Dedifferentiated amniotic fluid mesenchymal stem cell (primary cell): ENCODE measurements around the gene ART4.
A peak's percentile ranks its signal among the peaks of the same experiment; 100 is the strongest.

Source experiments
- DNase-seq: peaks from one replicate; pipeline ENCODE4 v3.0.0-alpha.2; 2016; ENCODE audit errors: extremely low spot score

The ART4 gene, protein sequence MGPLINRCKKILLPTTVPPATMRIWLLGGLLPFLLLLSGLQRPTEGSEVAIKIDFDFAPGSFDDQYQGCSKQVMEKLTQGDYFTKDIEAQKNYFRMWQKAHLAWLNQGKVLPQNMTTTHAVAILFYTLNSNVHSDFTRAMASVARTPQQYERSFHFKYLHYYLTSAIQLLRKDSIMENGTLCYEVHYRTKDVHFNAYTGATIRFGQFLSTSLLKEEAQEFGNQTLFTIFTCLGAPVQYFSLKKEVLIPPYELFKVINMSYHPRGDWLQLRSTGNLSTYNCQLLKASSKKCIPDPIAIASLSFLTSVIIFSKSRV

GRCh38 chr12:14843425-14843887, at the start of gene ART4:
Gene ART4, minus strand, starts transcription at chr12:14843526. Its CDS starts 413 bp downstream, at chr12:14843113.
- no peak for DNase-seq

DNA sequence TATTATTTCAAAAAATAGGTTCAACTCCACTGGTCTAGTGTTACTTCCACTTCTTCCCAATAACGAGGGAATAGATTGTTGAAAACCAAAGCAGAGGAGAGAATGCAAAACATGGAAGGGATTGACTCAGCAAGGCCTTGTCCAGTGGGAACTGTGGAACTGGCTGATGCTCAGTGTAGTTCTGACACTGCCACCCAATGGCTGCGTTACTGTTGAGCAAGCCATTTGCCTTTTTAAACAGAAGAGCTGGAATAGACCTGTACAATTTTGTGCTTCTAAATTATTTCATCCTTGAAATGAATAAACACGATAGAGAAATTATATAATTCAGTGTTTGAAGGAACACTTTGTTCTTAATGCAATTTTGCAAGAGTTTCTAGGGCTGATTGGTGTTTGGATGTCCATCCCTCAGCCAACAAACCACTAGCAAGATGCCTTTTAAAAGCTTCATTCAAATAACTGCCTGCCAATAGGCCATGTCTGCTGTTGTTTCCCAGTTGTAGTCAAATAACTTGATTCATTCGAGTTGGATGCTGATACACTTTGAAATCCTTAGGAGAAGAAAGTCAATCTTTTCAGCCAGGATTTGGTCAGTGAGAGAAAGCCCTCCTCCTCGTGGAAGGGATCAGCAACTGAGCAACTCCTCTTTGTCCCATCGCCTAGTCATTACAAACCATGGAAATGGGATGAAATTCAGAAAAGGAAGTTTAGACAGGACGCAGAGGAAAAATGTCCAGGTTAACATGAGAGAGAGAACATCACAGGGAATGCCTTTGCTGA, 49.6 kb upstream of the ART4 start:
- no peak for DNase-seq

DNA sequence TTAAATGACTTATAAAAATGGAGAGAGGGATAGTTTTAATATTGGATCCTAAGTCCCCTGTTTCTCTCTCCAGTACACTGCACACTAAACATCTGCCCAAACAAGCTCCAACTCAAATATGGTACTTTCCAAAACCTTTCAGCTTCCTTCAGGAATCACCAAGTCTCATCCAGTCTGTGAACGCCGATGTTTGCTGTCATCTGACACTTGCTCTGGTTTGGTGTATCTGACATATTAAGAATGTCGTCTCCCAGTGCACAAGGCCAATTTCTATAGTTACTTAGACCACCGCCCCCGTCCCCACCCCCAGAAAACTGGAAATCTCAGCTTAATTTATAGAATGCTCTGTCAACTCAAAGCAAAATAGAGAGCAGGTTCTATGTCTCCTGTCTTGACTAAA, 47.4 kb upstream of the ART4 start:
- no peak for DNase-seq

GRCh38 chr12:14886271-14886670, 42.9 kb upstream of the ART4 start:
- DNase-seq: no peak

DNA sequence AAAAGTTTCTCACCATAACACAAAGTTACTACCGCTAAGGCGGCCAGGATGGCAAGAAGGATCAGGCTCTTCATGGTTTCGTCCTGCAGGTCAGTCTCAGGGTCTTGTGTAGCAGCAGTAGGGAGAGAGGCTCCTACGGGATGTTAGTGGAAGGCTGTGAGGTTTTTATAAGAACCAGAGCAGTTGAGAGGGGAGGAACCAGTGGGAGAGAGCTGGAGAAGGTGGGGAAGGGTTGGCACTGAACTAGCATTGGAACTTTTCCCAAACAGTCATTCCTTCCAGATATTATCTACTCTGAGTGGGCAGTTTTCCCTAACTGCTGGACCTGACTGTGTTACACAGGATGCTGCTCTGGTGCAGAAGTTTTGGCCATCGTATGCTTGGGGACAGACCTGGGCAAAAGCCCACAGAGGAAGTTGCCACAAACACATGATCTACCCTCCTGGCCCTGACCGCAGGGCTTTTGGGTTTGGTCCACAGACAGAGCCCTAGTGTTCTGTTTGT, 42.4 kb upstream of the ART4 start, which contains the start of gene MGP:
TSS of gene MGP (minus strand) at position 137 of the 504 bp plus-strand sequence. CDS start at position 74, 63 bp downstream.
- peak; percentile 63 for DNase-seq

DNA sequence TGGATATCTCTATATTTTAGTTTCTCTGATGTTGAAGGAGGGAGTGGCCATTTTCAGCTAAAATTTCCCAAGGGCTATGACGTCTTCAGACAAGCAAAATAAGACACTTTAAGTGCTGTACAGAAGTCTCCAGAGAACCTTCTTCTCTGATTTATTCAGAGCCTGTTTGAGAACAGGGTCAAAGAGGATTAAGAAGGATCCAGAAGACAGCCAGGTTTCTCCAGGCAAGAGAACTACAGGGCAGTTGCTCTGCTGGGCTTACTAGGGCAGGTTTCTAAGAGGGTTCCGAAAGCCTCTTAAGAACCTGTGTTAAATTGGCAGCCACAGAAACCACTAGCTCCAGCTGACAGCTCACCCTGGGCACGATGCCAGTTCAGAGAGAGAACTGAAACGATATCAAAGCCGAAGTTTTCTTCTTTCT, 41.1 kb upstream of the ART4 start:
- peak; percentile 73 for DNase-seq

DNA sequence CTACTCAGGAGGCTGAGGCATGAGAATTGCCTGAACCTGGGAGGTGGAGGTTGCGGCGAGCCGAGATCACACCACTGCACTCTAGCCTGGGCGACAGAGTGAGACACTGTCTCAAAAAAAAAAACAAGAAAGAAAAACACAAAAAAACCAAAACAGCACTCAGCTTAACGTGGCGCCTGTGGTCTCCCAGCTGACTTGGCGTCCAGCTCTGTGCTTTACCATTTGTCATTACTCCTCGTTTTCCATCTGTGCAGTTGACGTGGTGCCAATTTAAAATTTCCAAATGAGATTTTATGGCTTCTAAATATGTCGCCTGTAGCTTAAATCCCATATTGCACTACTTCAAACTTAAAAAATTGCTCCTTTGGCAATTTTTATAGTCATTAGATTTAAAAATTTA, 40.4 kb upstream of the ART4 start:
- no peak for DNase-seq

GRCh38 chr12:14880890-14881453, 37.6 kb upstream of the ART4 start:
- DNase-seq: no peak

GRCh38 chr12:14879222-14879933, 36.1 kb upstream of the ART4 start:
- no peak for DNase-seq

- DNase-seq: no peak
Measured at GRCh38 chr12:14878488-14878887, 35.2 kb upstream of the ART4 start.

DNA sequence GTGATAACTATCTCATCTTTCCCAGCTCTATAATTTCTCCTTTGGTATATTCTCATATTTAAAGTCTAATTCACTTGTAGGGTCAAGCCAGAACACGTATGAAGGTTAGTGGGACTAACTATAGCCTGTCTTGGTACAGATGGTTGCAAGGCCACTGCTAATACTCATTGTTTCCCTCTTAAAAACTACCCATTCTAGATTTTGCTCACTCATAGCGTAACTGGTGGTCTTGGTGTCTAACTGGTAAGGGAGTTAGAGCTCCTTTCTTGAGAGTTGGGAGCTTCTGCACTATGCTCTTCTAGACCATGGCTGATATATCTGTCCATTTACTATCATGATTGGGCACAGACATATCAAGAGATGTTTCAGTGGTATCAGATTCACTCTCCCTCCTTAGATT, 33.5 kb upstream of the ART4 start:
- DNase-seq: no peak

GRCh38 chr12:14874882-14875281, 31.6 kb upstream of the ART4 start:
- DNase-seq: no peak

GRCh38 chr12:14873440-14874185, 30.3 kb upstream of the ART4 start:
- no peak for DNase-seq

DNA sequence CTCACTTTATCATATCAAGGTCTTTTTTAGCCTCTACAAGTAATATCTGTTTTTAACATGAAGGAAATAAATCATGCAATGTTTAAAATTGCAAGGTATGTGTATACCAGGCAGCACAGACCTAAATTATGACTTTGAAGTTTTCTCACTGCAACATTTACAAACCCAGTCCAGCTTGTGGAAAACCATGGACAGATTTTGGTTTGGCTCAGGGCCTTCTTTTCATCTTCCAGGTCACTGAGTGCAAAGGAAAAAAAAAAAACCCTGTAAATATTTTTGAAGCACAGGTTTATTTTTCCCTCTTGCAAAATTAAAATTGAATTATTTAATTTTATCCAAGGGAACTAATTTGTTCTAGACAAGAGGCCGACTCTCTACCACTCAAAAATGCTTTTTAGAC, 28.6 kb upstream of the ART4 start:
- DNase-seq: no peak

GRCh38 chr12:14871247-14871646, 27.9 kb upstream of the ART4 start:
- DNase-seq: no peak

DNA sequence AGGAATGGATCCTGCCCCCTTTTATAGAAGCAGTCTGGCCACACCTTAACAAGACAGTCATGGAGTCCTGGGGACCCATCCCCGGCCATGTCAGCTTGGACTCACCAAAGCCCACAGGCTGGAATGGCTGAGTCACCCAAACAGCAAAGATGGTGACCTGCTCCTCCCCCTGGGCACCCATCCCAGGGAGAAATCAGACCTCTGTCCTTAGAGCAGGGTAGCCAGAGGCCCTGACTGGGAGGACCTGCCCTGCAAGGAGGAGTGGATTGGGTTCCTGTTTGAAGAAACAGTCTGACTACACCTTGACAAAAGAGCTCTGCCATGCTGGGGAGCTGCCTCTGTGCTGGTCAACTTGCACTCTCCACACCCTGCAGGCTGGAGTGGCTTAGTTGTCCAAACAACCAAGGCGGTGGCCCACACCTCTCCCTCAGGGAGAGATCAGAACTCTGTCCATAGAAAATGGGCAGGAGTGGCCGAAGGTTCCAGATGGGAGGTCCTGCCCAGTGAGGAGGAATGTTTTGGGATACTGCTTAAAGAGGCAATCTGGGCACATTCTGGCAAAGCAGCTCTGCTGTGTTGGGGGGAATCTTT, 25.7 kb upstream of the ART4 start:
- DNase-seq: no peak

- DNase-seq: no peak
Measured at GRCh38 chr12:14860490-14860889, 17.2 kb upstream of the ART4 start.

GRCh38 chr12:14858513-14858912, 15.2 kb upstream of the ART4 start:
- DNase-seq: no peak

GRCh38 chr12:14854586-14855183, 11.4 kb upstream of the ART4 start:
- DNase-seq: peak; percentile 72

GRCh38 chr12:14853961-14854360, 10.6 kb upstream of the ART4 start:
- DNase-seq: peak; percentile 51
